NB4 (cell line): Measurements from ENCODE around the gene ST14.
A peak's percentile ranks its signal among the peaks of the same experiment; 100 is the strongest.

Experiments
- DNase-seq: peaks from one replicate; pipeline ENCODE4 v3.0.0; 2010; ENCODE audit warnings: low read depth
- H3K4me3 ChIP-seq: one replicate; pipeline ENCODE4 v1.5.1; 2011; ENCODE audit warnings: mild to moderate bottlenecking, low read depth, low read length, moderate library complexity
- CTCF ChIP-seq: IDR thresholded peaks from one replicate; pipeline ENCODE4 v1.5.1; 2012; ENCODE audit warnings: low read depth, low read length
- MAX ChIP-seq: IDR thresholded peaks from 2 replicates; pipeline ENCODE4 v1.6.1; 2011; ENCODE audit warnings: low read depth, low read length
- MYC ChIP-seq: IDR thresholded peaks from 2 replicates; pipeline ENCODE4 v1.6.1; 2011; ENCODE audit warnings: low read depth, low read length
- POLR2A ChIP-seq: IDR thresholded peaks from 2 replicates; pipeline ENCODE4 v1.6.1; 2011; ENCODE audit warnings: mild to moderate bottlenecking; ENCODE audit not compliant: insufficient read length; ENCODE audit errors: extremely low read depth

ST14 gene

GRCh38 chr11:130159657-130160497 lies at the start of gene ST14:
TSS of gene ST14 (plus strand) at chr11:130159782. CDS start at chr11:130159980, 198 bp downstream.
- peak; percentile 38 for DNase-seq
- no peak within 1 kb of the TSS for H3K4me3 ChIP-seq
- TF ChIP-seq CTCF (no peak), POLR2A (no peak), MYC (no peak), MAX (no peak)

GRCh38 chr11:130110339-130111108 lies 49.1 kb upstream of the ST14 start:
- no peak for DNase-seq
- TF ChIP-seq MYC, result no peak
- TF ChIP-seq MAX, result no peak
- no peak for TF ChIP-seq CTCF
- no peak for TF ChIP-seq POLR2A
- no peak overlapping the region for H3K4me3 ChIP-seq

GRCh38 chr11:130112071-130112830 lies 47.3 kb upstream of the ST14 start:
- TF ChIP-seq POLR2A (no peak), CTCF (no peak), MYC (no peak), MAX (no peak)
- no peak overlapping the region for H3K4me3 ChIP-seq
- DNase-seq, result no peak

- no peak for DNase-seq
- no peak overlapping the region for H3K4me3 ChIP-seq
- TF ChIP-seq MAX (no peak), POLR2A (no peak), CTCF (no peak)
Measured at GRCh38 chr11:130114281-130114680, 45.3 kb upstream of the ST14 start.

GRCh38 chr11:130114726-130115125 lies 44.9 kb upstream of the ST14 start:
- TF ChIP-seq MAX (no peak), POLR2A (no peak)
- H3K4me3 ChIP-seq, result no peak overlapping the region
- DNase-seq, result no peak
